GM23248 (cell line): Measurements from ENCODE around the gene TSHZ2. TPM values are rescaled to one million over a fixed set of nuclear protein-coding genes. Genes with fewer than 3 reads are reported as not detected.

Source experiments
- DNase-seq: peaks from one replicate; pipeline ENCODE4 v3.0.0-alpha.2; 2015
- H2AFZ ChIP-seq: fragments of 200-600 bp; sonication (generic); 2 replicates; pipeline ENCODE4 v1.6.1; 2016; ENCODE audit warnings: antibody characterized with exemption
- H3F3A ChIP-seq: fragments of 200-600 bp; sonication (generic); 2 replicates; pipeline ENCODE4 v1.6.1; 2016; ENCODE audit warnings: mild to moderate bottlenecking, antibody characterized with exemption, mixed run types; ENCODE audit not compliant: insufficient read depth
- H3K27ac ChIP-seq: fragments of 200-600 bp; sonication (generic); 2 replicates; pipeline ENCODE4 v1.5.1; 2016; ENCODE audit warnings: mild to moderate bottlenecking
- H3K27me3 ChIP-seq: fragments of 200-600 bp; sonication (generic); replicated peaks from 2 replicates; pipeline ENCODE4 v1.6.1; 2016; ENCODE audit warnings: mild to moderate bottlenecking; ENCODE audit not compliant: insufficient read depth
- H3K36me3 ChIP-seq: fragments of 200-600 bp; sonication (generic); 2 replicates; pipeline ENCODE4 v1.6.1; 2016; ENCODE audit warnings: low read depth, mild to moderate bottlenecking
- H3K4me1 ChIP-seq: fragments of 200-600 bp; sonication (generic); 2 replicates; pipeline ENCODE4 v1.6.1; 2016; ENCODE audit warnings: mild to moderate bottlenecking; ENCODE audit not compliant: insufficient read depth
- H3K4me2 ChIP-seq: fragments of 200-600 bp; sonication (generic); one replicate; pipeline ENCODE4 v1.6.1; 2016; ENCODE audit warnings: mild to moderate bottlenecking; ENCODE audit not compliant: unreplicated experiment
- H3K4me3 ChIP-seq: fragments of 200-600 bp; sonication (generic); 2 replicates; pipeline ENCODE4 v1.5.1; 2016; ENCODE audit warnings: mild to moderate bottlenecking
- H3K79me2 ChIP-seq: fragments of 200-600 bp; sonication (generic); 2 replicates; pipeline ENCODE4 v1.6.1; 2016; ENCODE audit warnings: mild to moderate bottlenecking; ENCODE audit not compliant: insufficient read depth
- H3K9ac ChIP-seq: fragments of 200-600 bp; sonication (generic); 2 replicates; pipeline ENCODE4 v1.6.1; 2016; ENCODE audit warnings: mild to moderate bottlenecking
- H3K9me2 ChIP-seq: fragments of 200-600 bp; sonication (generic); 2 replicates; pipeline ENCODE4 v1.6.1; 2016; ENCODE audit warnings: mixed run types, mild to moderate bottlenecking, moderate library complexity; ENCODE audit not compliant: insufficient read depth
- H3K9me3 ChIP-seq: fragments of 200-600 bp; sonication (generic); one replicate; pipeline ENCODE4 v1.6.1; 2017; ENCODE audit warnings: low read depth
- H4K20me1 ChIP-seq: fragments of 200-600 bp; sonication (generic); 2 replicates; pipeline ENCODE4 v1.6.0; 2016; ENCODE audit not compliant: insufficient read depth
- EZH2 ChIP-seq: fragments of 200-600 bp; sonication (generic); IDR thresholded peaks from 2 replicates; pipeline ENCODE4 v1.6.1; 2018; ENCODE audit warnings: antibody characterized with exemption, mild to moderate bottlenecking; ENCODE audit not compliant: insufficient read depth, poor library complexity, severe bottlenecking
- EZH2phosphoT487 ChIP-seq: fragments of 200-600 bp; sonication (generic); IDR thresholded peaks from 2 replicates; pipeline ENCODE4 v1.6.1; 2018; ENCODE audit warnings: antibody characterized with exemption, moderate library complexity, mild to moderate bottlenecking, low read depth; ENCODE audit not compliant: insufficient read depth
- WGBS, 2 experiments: methylation state at CpG; one replicate each; pipeline ENCODE4 v1.1.6; 2015 to 2017; ENCODE audit warnings: low lambda C conversion rate in 2 of 2, low coverage in 1 of 2; ENCODE audit errors: missing lambda C conversion rate in 2 of 2; 5-methylcytosine and 5-hydroxymethylcytosine counted together
- in situ Hi-C: fragments of 300-500 bp; cut with MboI; formaldehyde crosslinking; loops from 2 replicates; pipeline ENCODE4 v1.15.0; 2020
- polyA plus RNA-seq: library from polyadenylated mRNA; unstranded; fragments of >200 nt; fragmentation: Nextera tagmentation; extraction: Ambion mirVana; gene quantifications from 2 replicates; pipeline ENCODE4 v1.2.1, GENCODE V29; 2016
- total RNA-seq: library from RNA; depleted of rRNA; stranded (reverse); fragments of >200 nt; shearing (Covaris generic); gene quantifications from 2 replicates; pipeline ENCODE4 v1.2.3, GENCODE V29; 2014

TSHZ2 gene
- total and polyA plus RNA-seq, 2 experiments from 2014 or later = 4.5 to 13.4 TPM

GRCh38 chr20:53104884-53105283 is 132.7 kb downstream of the TSHZ2 start:
- H3K27me3 ChIP-seq = no peaks in the 10 kb centered on the region
- peaks cover 9% of the 10 kb centered on the region; the same call in 1 of the 2 replicates for H3F3A ChIP-seq
- no peaks in the 10 kb centered on the region for H3K79me2 ChIP-seq
- H4K20me1 ChIP-seq = no peaks in the 10 kb centered on the region
- no peak overlapping the region for H3K4me3 ChIP-seq
- peak overlapping the region; percentile 1 for H3K4me2 ChIP-seq
- H3K9me3 ChIP-seq = no peaks in the 10 kb centered on the region
- no peaks in the 10 kb centered on the region for H3K36me3 ChIP-seq
- no peaks in the 10 kb centered on the region for H3K9me2 ChIP-seq
- H3K4me1 ChIP-seq = peaks cover 29% of the 10 kb centered on the region
- H3K9ac ChIP-seq = peak overlapping the region; percentile 43
- peak overlapping the region; percentile 70 for H3K27ac ChIP-seq
- no peak for TF ChIP-seq EZH2phosphoT487
- no peak for TF ChIP-seq EZH2
- in situ Hi-C loops = no loop called here
- peak overlapping the region; percentile 83 for H2AFZ ChIP-seq
- WGBS, 2 experiments = 32 to 33% methylated on average over 7 of the region's 7 CpGs
- DNase-seq = peak; percentile 85

GRCh38 chr20:53116733-53117132 is 144.6 kb downstream of the TSHZ2 start:
- no peak overlapping the region for H3K9ac ChIP-seq
- in situ Hi-C loops = no loop called here
- no peak overlapping the region for H3K27ac ChIP-seq
- no peaks in the 10 kb centered on the region for H3K27me3 ChIP-seq
- no peaks in the 10 kb centered on the region for H3F3A ChIP-seq
- H3K4me3 ChIP-seq = no peak overlapping the region
- no peaks in the 10 kb centered on the region for H3K4me1 ChIP-seq
- no peaks in the 10 kb centered on the region for H3K9me3 ChIP-seq
- 60 to 70% methylated on average over 3 of the region's 3 CpGs for WGBS, 2 experiments
- H3K9me2 ChIP-seq = no peaks in the 10 kb centered on the region
- DNase-seq = no peak
- H3K4me2 ChIP-seq = no peak overlapping the region
- no peaks in the 10 kb centered on the region for H4K20me1 ChIP-seq
- no peaks in the 10 kb centered on the region for H3K36me3 ChIP-seq
- no peak overlapping the region for H2AFZ ChIP-seq
- H3K79me2 ChIP-seq = no peaks in the 10 kb centered on the region
- TF ChIP-seq EZH2 (no peak), EZH2phosphoT487 (no peak)

GRCh38 chr20:53122853-53123252 is 150.7 kb downstream of the TSHZ2 start:
- Histone ChIP-seq H3K9ac (no peak overlapping the region), H3F3A (peaks cover 10% of the 10 kb centered on the region), H3K4me3 (no peak overlapping the region), H3K9me2 (no peaks in the 10 kb centered on the region), H3K27ac (no peak overlapping the region), H3K79me2 (no peaks in the 10 kb centered on the region), H4K20me1 (no peaks in the 10 kb centered on the region), H3K4me2 (no peak overlapping the region), H3K4me1 (peaks cover 23% of the 10 kb centered on the region), H3K9me3 (no peaks in the 10 kb centered on the region), H3K36me3 (no peaks in the 10 kb centered on the region), H2AFZ (no peak overlapping the region), H3K27me3 (no peaks in the 10 kb centered on the region)
- in situ Hi-C loops = no loop called here
- WGBS, 2 experiments = 77 to 84% methylated on average over 4 of the region's 4 CpGs
- no peak for TF ChIP-seq EZH2
- TF ChIP-seq EZH2phosphoT487 = no peak
- DNase-seq = no peak

- no peaks in the 10 kb centered on the region for H3K9me2 ChIP-seq
- no peaks in the 10 kb centered on the region for H3K27me3 ChIP-seq
- no peaks in the 10 kb centered on the region for H3K9me3 ChIP-seq
- in situ Hi-C loops = no loop called here
- no peaks in the 10 kb centered on the region for H4K20me1 ChIP-seq
- peak overlapping the region; percentile 48 for H3K4me2 ChIP-seq
- DNase-seq = peak; percentile 77
- peak overlapping the region; percentile 67 for H3K27ac ChIP-seq
- H3K4me3 ChIP-seq = no peak overlapping the region
- H3F3A ChIP-seq = peaks cover 10% of the 10 kb centered on the region
- peak overlapping the region; percentile 13; the same call in 1 of the 2 replicates for H3K9ac ChIP-seq
- H3K36me3 ChIP-seq = no peaks in the 10 kb centered on the region
- H2AFZ ChIP-seq = peak overlapping the region; percentile 25; the same call in 1 of the 2 replicates
- H3K79me2 ChIP-seq = no peaks in the 10 kb centered on the region
- H3K4me1 ChIP-seq = peaks cover 31% of the 10 kb centered on the region
- no peak for TF ChIP-seq EZH2
- WGBS, 2 experiments = 10 to 16% methylated on average over 3 of the region's 3 CpGs
These were observed 152.0 kb downstream of the TSHZ2 start for GRCh38 chr20:53124075-53124551.

GRCh38 chr20:53124803-53125202 is 152.6 kb downstream of the TSHZ2 start:
- H3K4me2 ChIP-seq = no peak overlapping the region
- H2AFZ ChIP-seq = no peak overlapping the region
- peaks cover 16% of the 10 kb centered on the region for H3F3A ChIP-seq
- H3K4me1 ChIP-seq = peaks cover 37% of the 10 kb centered on the region
- TF ChIP-seq EZH2phosphoT487 = no peak
- no peak for TF ChIP-seq EZH2
- H3K4me3 ChIP-seq = no peak overlapping the region
- no peaks in the 10 kb centered on the region for H3K79me2 ChIP-seq
- no peaks in the 10 kb centered on the region for H3K9me2 ChIP-seq
- no peaks in the 10 kb centered on the region for H3K36me3 ChIP-seq
- H3K9ac ChIP-seq = peak overlapping the region; percentile 13; the same call in 1 of the 2 replicates
- no peaks in the 10 kb centered on the region for H3K27me3 ChIP-seq
- 83 to 93% methylated on average over 3 of the region's 3 CpGs for WGBS, 2 experiments
- in situ Hi-C loops = no loop called here
- H4K20me1 ChIP-seq = no peaks in the 10 kb centered on the region
- peak overlapping the region; percentile 67 for H3K27ac ChIP-seq
- H3K9me3 ChIP-seq = no peaks in the 10 kb centered on the region
- DNase-seq = no peak
